Measurements from ENCODE around the gene ERRFI1.

ERRFI1 gene

DNA sequence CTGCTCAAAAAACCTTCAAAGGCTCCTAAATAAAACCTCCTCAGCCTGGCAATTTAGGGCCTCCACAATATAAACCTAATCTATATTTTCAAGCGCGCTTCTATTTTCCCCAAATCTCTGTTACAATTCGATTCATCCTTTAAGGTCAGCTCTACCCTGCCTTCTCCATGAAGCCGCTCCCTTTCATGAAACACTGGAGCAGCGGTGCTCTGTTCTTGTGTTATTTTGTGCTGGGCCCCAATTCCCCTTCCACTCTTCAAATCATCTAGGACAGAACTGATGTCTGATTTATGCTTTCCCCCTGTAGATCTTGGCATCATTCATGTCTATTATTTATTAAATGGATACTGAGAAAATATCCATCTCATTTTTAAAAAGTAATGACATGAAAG, 6.9 kb downstream of the ERRFI1 start:
- no peak for DNase-seq (ENCODE audit: low spot score)

DNA sequence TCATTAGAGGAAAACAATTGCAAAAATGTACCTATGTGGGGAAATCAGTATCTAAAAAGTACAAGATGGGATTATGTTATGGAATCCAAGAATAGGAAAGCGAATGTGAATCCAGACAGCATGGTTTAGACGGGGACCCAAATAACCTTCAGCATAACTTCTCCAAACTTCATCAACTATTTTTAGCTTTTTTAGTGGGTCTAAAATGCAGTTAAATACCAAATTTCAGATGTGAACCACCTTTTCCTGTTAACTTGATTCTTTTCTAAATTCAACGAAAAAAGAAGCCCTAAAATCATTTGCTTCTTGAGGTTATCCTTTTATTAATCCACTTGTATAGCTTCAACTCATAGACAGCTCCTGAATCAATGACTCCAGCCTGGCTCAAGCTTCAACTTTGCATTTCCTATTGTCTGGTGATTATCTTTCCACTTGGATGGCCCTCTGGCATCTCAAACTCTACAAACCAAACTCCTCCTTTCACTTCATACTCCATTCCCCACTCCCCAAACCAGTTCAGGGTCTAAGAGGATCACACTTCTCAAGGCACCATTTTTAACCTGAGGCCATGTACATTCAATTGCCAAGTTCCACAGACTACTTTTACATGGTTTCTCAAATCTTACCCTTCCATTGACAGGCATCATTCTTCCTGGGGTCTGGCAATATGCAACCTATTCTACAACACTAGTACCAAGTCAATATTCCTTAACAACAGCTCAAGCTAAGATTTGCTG, 7.4 kb downstream of the ERRFI1 start:
- DNase-seq (ENCODE audit: low spot score), result no peak

DNA sequence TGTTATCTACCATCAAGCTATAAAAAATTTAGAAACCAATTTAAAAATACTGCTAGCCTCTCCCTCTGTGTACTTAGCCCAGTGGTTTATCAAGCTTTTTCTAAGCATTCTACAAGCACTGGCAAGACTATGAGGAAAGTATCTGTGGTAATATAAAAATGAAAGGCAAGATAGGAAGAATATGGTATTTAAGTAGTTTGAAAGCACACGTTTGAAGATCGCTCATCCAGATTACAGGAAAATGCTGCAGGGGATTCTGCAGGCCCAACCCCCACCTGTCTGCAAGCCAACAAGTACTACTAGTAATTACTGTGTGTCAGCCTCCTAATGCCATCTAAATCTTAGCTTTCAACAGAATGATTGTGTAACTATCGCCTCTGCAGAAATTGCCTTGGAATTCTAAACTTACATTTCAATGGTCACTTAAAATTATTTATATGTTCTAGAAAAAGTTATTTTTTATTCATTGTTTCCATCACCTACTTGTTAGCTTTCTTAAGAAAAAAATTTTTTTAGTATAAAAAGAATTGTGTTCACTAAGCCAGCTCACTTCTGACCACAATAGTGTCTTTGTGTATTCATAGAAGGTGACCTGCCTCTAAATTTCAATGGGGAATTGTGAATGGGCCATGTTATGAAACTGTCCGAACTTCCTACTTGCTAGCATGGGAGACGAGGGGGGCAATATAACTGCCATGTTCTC, 8.5 kb downstream of the ERRFI1 start:
- no peak for DNase-seq (ENCODE audit: low spot score)

DNA sequence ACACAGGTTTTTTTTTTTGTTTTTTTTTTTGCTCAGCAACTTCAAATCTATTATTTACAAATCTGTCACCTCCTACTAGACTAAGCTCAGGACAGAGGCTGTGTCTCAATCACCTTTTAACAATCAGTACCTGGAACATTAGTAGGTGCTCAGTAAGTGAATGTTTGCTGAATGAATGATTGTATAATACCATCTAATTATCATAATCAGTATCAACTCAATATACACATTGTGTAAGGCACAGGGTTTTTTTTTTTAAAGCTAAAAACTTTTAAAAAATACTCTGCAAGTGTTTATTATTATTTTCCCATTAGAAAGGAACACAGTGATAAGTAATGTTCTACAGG, 9.2 kb downstream of the ERRFI1 start:
- no peak for DNase-seq (ENCODE audit: low spot score)

DNA sequence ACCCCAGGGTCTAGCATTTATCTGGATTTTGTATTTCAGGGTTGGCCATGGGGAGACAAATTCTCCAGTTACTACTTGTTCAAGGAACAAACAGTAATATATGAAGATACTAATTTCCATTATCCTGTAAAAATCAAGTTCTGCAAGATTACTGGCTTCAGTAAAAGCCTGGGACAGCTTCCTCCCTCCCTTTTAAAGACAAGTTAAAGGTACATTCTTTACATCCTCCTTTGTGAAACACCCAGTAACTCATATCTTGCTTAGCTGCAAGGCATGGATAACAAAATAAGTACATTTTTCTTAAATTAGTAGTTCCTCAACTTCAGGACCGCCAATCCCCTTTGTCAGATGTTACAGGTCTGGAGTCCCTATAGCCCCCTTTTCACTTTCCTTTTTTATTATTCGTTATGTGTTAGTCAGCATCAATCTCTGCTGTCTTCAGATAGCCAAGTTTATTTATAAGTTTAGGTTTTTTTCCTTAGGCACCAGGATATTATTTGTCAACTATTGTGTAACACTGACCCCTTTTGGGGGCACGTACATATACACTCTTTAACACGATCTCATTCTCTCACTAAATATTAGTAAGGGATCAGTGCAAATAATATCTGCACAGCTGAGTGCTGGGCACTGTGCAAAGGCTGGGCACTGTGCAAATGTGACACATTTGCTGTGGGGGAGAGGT, 9.8 kb downstream of the ERRFI1 start:
- DNase-seq (ENCODE audit: low spot score), result no peak

DNA sequence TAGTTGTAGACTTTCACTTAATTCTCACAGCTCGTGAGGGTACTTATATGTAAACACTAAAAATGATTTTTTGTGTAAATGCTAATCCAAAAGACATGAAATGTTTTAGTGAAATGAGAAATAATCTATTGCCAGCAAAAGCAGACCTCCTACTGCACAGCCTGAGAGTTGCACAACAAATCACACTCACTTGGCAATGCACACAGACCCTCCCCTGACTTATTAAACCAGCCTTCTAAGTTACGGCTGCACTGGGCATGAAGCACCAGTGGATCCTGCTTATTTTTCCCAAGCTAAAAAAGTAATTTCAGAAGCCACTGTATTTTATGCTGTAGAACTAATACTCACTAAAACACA, 10.3 kb downstream of the ERRFI1 start:
- DNase-seq (ENCODE audit: low spot score), result no peak

DNA sequence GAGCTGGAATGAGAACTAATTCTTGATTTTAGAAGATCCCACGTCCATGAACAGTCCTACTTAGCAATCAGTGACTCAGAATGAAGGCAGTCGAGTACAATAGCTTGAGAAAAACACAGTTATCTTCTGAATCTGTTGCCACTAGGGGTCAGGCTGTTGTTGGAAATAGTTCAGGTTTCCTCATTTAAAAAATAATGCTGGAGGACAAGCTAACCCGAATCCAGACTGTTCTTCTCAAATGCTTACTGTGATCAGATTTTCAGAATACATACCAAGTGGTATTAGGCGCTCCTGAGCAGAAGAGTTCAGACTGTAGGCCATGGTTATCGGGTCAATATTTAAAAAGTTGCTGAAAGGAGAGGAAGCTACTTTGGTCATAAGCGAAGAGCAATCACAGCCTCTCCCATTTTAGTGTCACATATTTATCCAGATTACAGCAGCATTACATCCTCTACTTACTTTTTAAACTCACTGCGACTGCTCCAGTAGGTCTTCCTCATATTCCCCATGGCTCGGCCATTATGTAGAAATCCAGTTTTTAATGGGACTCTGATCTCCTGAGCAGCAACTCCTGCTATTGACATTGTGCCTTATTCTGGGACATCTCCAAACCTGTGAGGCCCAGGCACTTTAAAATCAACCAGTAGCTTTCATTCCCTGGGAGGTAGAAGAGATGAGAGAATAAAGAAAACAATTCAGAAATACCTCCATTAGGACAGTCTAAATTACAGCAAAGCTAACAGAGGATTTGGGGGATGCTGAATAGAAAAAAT, 10.9 kb downstream of the ERRFI1 start:
- peak; percentile 44 for DNase-seq (ENCODE audit: low spot score)

DNA sequence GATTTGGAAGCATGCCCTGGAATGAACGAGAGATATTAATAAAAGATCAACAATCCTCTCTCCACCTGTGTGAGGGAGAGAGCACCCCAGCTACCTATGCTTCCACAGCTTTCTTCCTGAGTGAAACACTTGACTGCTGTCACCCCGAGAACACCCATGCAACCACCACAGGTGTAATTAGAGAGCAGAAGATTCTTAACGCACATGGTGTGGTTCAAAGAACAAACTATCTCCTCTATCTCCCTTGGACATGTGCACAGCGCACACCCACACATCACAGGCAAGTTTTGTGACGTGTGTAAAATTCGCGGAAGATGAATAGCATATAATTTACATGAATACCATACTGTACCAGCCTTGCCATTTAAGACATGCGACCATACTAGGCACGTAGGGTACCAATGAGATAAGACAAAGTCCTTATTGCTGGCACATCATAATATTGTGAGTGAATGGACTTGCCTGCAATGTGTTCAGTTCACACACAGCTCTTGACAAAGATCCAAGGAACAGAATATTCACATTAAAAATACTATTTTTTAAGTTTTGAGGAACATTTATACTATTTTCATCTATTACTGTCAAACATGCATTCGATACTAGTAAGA, 11.6 kb downstream of the ERRFI1 start:
- DNase-seq (ENCODE audit: low spot score), result no peak

DNA sequence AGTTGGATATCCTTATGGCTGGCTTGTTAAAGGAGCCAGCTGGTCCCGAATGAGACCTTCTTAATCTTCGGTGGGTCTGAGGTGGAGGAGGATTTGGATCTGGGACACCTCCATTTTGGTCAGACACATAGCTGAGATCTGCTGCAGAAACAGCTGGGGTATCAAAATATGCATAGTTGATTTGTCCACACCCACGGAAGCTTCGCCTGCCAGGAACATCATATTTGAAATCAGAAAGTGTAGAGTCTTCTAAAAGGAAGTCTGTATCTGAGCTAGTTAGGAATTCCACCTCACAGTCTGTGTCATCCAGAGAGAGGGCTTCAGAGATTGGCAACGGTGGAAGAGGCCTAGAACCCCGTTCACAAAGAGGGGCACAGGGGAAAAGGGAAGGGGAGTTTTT, 12.3 kb downstream of the ERRFI1 start:
- no peak for DNase-seq (ENCODE audit: low spot score)

DNA sequence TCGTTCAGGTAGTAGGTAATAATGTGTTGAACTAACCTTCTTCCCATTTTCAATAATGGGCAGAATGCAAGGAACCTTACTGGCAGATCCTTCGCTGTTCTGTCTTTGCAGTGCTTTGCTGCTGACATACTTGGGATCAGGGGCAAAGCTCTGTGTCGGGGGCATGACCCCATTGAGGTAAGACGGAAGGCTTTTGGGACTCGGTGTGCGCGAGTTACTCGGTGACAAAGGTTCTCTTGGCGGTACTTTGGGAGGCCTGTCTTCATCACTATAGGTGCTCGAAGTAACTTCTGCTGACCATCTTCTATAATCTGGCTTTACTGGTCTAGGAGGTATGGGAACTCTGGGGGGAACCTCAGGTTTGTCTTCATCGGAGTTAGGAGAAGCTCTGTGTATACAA, 12.7 kb downstream of the ERRFI1 start:
- DNase-seq (ENCODE audit: low spot score), result no peak

DNA sequence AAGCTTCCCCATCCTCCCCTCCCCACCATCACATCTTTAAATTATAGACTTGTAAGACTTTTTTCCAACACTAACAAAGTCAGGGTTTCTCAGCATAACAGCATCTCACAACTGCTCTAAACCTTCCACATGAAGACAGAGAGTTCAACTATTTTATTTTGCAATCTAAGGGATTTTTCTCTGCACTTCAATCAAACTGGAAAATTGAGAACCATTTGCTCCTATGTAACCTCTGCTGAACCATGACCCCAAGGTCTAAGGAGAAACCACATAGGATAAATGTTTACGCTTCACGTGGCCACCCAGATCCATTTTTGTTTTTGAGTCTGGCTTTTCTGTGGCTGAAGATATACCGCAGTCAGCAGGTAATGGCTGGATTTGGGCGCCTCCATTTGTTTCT, 13.2 kb downstream of the ERRFI1 start:
- DNase-seq (ENCODE audit: low spot score), result no peak

DNA sequence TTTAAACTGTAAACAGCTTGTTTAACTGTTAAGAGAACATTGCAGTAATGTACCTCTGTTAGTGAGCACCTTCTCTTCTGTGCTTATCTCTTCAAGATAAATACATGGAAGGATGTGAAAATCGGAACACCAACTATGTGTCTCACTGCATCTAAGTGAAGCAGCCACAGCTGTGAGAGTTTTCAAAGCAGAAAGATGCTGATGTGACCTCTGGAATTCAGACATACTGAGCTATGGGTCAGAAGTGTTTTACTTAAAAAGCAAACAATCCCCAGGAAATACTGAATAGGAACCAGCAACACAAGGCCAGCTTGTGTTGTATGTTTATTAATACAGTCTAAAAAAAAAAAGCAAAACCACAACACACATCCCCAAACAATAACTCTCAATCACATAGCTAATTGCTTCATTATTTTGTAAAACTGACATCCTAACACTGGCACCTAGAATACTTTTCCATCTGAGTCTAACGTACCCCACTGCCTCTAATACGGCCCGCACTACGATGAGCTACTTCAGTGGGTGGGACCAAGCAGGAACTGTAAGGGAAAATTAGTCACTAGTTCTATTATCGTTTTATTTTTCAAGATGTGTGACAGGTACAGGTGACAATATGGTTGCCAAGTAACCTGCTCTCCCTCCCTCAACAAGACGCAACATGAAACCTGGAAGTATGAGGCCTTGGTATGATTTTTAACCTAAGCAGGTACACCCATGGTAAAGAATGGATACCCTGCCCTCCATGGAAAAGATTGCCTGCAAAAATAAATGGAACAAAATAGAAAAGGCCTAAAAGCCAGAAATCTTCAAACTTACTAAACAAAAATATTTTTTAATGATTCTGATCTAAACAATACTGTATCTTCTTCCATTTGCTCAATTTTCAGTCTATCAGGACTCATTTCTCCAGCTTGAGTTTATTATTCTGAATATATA, 13.9 kb downstream of the ERRFI1 start:
- DNase-seq (ENCODE audit: low spot score), result no peak

DNA sequence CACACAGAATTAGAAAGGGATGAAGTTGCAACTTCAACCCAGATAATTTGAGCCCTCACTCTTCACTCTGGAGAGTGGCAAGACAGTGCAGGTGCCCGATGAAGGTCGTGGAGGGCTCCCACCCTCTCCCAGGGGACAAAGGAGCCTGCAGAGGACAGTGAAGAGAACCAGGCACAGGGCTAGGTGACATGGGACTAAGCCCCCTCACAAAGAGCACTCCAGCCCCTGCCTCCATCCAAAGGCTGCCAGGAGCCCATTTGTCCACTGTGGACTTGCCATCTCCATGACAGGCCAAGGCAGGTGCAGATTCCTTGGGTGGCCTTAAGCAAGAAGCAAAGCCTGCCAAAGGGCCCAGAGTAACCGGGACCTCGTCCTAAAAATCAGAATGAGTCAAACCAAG, 15.1 kb downstream of the ERRFI1 start:
- DNase-seq (ENCODE audit: low spot score), result no peak

DNA sequence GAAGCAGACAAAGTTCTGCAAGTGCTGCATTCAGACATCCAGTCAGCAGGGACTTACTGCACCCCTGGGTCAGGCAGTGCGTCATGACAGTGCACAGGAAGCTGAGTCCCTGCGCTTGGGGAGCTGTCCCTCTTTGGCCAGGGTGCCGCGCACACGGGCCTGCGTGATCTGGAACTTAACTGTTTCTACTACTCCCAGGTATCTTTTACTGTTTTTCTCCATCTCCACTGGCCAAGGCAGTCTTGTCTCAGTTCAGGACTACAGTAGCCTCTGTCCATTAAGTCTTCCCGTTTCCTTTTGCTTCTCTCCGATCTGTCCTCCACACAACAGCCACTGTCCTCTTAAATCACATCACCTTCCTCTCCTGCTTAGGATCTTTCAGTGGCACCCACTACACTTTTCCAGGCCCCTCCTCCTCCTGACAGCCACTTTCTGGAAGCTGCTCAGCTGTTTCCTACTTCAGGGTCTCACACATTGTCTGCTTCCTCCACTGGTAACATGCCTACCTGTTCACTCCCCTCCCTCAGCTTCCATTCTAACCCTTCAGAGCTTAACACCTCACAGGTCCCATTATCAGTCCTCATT, 15.9 kb downstream of the ERRFI1 start:
- no peak for DNase-seq (ENCODE audit: low spot score)

DNA sequence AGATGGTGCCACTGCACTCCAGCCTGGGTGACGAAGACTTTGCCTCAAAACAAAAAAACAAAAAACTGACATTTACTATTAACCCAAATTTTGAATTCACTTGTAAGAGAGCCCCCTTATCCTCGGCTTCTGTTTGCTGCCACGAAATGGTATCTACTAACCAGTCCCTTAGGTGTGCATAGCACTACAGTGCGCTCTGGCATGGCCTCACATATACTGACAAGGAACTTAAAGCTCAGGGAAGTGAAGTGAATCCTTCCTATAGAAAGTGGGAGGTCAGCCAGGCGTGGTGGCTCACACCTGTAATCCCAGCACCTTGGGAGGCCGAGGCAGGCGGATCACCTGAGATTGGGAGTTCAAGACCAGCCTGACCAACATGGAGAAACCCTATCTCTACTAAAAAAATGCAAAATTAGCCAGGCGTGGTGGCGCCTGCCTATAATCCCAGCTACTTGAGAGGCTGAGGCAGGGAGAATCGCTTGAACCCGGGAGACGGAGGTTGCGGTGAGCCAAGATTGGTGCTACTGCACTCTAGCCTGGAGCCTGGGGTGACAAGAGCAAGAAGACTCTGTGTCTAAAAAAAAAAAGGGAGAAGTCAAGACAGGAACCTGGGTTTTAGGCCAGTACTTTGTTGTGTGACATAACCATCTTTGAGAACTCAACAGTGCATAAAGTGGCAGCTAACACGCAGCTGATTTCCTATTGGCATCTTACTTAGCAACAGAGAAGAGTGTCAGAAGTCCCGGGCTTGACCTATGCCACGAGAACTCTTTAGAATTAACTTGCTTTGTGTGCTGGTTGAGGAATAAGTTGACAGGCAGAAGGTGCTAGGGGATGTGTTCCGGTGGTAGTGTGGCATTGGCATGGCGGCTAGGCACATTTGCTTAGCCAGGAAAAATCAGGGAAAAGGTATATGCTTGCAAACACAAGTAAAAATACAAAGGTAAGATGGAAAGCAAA, 16.8 kb downstream of the ERRFI1 start:
- DNase-seq (ENCODE audit: low spot score), result no peak

DNA sequence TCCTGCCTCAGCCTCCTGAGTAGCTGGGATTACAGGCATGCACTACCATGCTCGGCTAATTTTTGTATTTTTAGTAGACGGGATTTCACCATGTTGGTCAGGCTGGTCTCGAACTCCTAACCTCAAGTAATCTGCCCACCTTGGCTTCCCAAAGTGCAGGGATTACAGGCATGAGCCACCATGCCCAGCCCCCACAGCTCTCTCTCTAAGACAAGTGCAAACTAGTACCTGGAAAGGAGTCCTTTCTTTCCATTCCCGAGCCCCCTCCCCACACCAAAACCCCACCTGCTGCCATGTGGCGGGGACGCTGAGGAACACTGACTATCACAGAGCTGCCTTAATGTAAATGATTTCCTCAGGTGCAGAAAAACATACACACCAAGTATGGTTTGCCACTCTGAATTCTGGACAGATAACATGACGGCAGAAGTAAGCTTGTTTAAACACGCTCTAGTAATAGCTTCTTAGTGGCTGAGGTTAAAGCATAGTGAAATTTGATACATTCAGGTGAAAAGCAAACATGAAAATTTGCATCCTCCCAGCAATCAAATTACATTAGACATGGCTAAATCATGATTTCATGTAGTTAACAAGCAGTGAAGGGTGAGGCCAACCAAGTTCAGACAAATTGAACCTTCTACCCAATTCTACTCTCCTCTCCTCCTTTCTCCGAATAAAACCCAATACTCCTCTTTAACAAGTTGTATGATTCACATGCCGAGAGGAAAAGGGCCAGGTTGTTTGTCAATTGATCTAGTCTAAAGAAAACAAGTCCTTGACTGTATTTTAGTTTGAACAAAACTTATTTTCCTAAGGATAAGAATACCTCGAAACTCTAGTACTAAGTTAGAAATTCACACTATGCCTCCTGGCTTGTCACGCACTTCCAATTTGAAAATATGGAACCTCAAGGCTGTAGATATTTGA, 19.8 kb downstream of the ERRFI1 start:
- DNase-seq (ENCODE audit: low spot score), result no peak

DNA sequence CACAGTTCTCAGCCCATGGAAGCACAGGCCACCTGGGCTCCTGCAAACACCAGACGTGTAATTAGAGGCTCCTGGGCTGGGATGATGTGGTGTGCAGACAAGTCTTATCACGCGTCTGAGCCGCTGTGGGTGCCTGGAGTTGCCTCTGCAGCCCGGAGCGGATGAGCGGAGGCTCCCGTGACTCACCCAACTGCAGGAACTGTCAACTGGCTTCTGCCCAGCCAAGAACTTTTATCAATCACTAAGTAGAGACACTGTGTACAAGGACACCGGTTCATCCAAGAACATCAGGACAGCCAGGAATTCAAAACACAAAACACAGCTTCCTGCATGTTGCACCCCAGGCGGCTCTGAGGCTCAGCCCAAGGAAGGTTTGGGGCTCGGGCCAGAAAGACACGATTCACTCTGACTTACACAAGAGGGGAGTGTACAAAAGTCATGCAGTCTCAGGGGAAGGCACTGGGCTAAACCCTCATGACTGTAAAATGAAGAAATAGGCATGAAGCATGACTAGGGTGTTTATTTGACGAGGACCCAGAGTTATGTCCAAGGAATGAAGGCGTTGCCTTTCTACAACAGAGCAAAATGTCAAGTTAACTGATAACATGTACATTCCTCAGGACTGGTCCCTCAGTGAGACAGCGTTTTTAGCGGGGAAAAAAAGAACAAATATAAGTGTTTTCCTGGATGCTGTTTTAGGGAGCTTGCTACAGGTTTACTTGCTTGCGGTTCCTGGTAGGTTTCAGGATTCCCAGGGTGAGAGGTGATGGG, 21.1 kb downstream of the ERRFI1 start:
- peak; percentile 61 for DNase-seq (ENCODE audit: low spot score)
